ENCODE measurements around the gene BMP7.

BMP7 gene

DNA sequence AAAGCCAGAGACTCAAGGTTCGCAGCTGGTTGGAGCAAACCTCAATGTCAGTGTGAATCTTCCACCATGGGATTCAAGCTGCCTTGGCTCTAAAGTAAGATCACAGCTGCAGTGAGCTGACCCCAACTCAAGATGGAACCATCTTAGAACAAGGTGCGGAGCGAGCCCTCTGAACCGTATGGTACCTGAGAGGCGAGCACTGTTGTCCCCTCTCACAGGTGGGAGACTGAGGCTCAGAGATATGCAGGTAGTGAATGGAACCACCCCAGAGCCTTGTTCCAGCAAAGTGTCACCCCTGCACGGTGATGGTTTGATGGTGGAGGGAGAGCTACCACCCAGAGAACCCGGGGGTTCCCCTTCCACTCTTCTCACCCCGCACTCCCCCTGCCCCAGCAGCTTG lies 52.5 kb downstream of the BMP7 start:
- Histone ChIP-seq H3K27ac (ENCODE audit: low read depth, low read length) (no peak overlapping the region), H3K9ac (ENCODE audit: low read depth in 1 of 2, low read length in 2 of 2) (no peak overlapping the region), H3K36me3 (ENCODE audit: control insufficient read depth in 1 of 2, insufficient read depth in 2 of 2, low read length in 2 of 2) (no peaks in the 10 kb centered on the region), H3K4me1 (ENCODE audit: control insufficient read depth in 1 of 2, insufficient read depth in 2 of 2, low read length in 2 of 2) (peaks cover 18 to 21% of the 10 kb centered on the region in 2 donors), H3K9me3 (ENCODE audit: control insufficient read depth in 1 of 2, low read length in 2 of 2) (no peaks in the 10 kb centered on the region), H3K4me3 (ENCODE audit: low read depth in 1 of 2, low read length in 2 of 2) (no peak overlapping the region), H3K27me3 (ENCODE audit: control insufficient read depth in 1 of 2, insufficient read depth in 2 of 2, low read length in 2 of 2) (no peaks in the 10 kb centered on the region)

GRCh38 chr20:57213291-57213690 lies 53.1 kb downstream of the BMP7 start:
- H3K4me3 ChIP-seq (ENCODE audit: low read depth in 1 of 2, low read length in 2 of 2), result no peak overlapping the region
- H3K27ac ChIP-seq (ENCODE audit: low read depth, low read length), result no peak overlapping the region

DNA sequence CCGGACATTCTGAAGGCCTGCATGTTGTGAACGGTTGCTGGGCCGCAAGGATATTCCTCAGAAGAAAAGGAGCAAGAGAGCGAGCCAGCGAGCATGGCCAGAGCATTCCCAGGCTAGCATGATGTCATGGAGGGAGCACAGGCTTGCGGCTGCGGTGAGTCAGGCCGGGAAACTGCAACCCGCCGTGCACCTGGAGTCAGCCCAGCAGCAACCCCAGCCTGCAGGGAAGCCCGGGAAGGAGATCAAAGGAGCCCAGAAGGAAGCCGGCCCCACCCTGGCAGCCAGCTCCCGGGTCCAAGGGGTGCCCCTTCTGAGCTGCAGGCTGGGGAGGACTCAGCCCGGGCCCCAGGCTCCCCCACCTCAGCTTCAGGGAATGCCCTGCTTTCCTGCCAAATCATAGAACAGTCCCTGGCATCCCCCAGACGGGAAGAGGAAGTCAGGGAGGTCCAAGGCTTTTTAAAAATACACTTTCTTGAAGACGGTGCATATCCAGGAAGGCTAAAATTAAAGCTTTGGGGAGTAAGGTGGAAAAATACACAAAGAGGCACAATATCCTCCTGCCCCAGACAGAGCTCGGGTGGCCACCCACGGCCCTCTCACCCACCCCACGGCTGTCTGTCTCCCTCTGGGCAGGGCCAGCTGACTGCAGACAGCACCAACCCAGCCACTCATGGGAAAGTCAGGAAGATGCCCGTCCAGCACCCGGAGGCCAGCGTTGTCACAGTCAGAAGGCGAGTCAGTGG lies 53.7 kb downstream of the BMP7 start:
- Histone ChIP-seq H3K36me3 (ENCODE audit: control insufficient read depth in 1 of 2, insufficient read depth in 2 of 2, low read length in 2 of 2) (no peaks in the 10 kb centered on the region), H3K4me3 (ENCODE audit: low read depth in 1 of 2, low read length in 2 of 2) (peak overlapping the region in 1 of 2 donors; percentile 36), H3K9ac (ENCODE audit: low read depth in 1 of 2, low read length in 2 of 2) (no peak overlapping the region), H3K9me3 (ENCODE audit: control insufficient read depth in 1 of 2, low read length in 2 of 2) (no peaks in the 10 kb centered on the region), H3K4me1 (ENCODE audit: control insufficient read depth in 1 of 2, insufficient read depth in 2 of 2, low read length in 2 of 2) (peaks cover 18 to 21% of the 10 kb centered on the region in 2 donors), H3K27me3 (ENCODE audit: control insufficient read depth in 1 of 2, insufficient read depth in 2 of 2, low read length in 2 of 2) (no peaks in the 10 kb centered on the region), H3K27ac (ENCODE audit: low read depth, low read length) (no peak overlapping the region)

More at GRCh38 chr20:57213291-57213690, 53.1 kb downstream of the BMP7 start:
- Histone ChIP-seq H3K9me3 (ENCODE audit: control insufficient read depth in 1 of 2, low read length in 2 of 2) (no peaks in the 10 kb centered on the region), H3K36me3 (ENCODE audit: control insufficient read depth in 1 of 2, insufficient read depth in 2 of 2, low read length in 2 of 2) (no peaks in the 10 kb centered on the region), H3K27me3 (ENCODE audit: control insufficient read depth in 1 of 2, insufficient read depth in 2 of 2, low read length in 2 of 2) (no peaks in the 10 kb centered on the region), H3K9ac (ENCODE audit: low read depth in 1 of 2, low read length in 2 of 2) (no peak overlapping the region), H3K4me1 (ENCODE audit: control insufficient read depth in 1 of 2, insufficient read depth in 2 of 2, low read length in 2 of 2) (peaks cover 18 to 21% of the 10 kb centered on the region in 2 donors)

- Histone ChIP-seq H3K4me3 (ENCODE audit: low read depth in 1 of 2, low read length in 2 of 2) (peak overlapping the region in 1 of 2 donors; percentile 36), H3K27ac (ENCODE audit: low read depth, low read length) (no peak overlapping the region), H3K9ac (ENCODE audit: low read depth in 1 of 2, low read length in 2 of 2) (no peak overlapping the region)
These were observed 54.4 kb downstream of the BMP7 start for GRCh38 chr20:57211908-57212533.

GRCh38 chr20:57211406-57211805 lies 55.0 kb downstream of the BMP7 start:
- H3K9ac ChIP-seq (ENCODE audit: low read depth in 1 of 2, low read length in 2 of 2), result no peak overlapping the region
- no peaks in the 10 kb centered on the region for H3K9me3 ChIP-seq (ENCODE audit: control insufficient read depth in 1 of 2, low read length in 2 of 2)
- H3K27ac ChIP-seq (ENCODE audit: low read depth, low read length), result no peak overlapping the region
- H3K36me3 ChIP-seq (ENCODE audit: control insufficient read depth in 1 of 2, insufficient read depth in 2 of 2, low read length in 2 of 2), result no peaks in the 10 kb centered on the region
- H3K4me1 ChIP-seq (ENCODE audit: control insufficient read depth in 1 of 2, insufficient read depth in 2 of 2, low read length in 2 of 2), result peaks cover 18 to 21% of the 10 kb centered on the region in 2 donors
- no peaks in the 10 kb centered on the region for H3K27me3 ChIP-seq (ENCODE audit: control insufficient read depth in 1 of 2, insufficient read depth in 2 of 2, low read length in 2 of 2)
- H3K4me3 ChIP-seq (ENCODE audit: low read depth in 1 of 2, low read length in 2 of 2), result no peak overlapping the region

More at GRCh38 chr20:57211908-57212533, 54.4 kb downstream of the BMP7 start:
- peaks cover 18 to 21% of the 10 kb centered on the region in 2 donors for H3K4me1 ChIP-seq (ENCODE audit: control insufficient read depth in 1 of 2, insufficient read depth in 2 of 2, low read length in 2 of 2)
- no peaks in the 10 kb centered on the region for H3K9me3 ChIP-seq (ENCODE audit: control insufficient read depth in 1 of 2, low read length in 2 of 2)
- no peaks in the 10 kb centered on the region for H3K36me3 ChIP-seq (ENCODE audit: control insufficient read depth in 1 of 2, insufficient read depth in 2 of 2, low read length in 2 of 2)
- H3K27me3 ChIP-seq (ENCODE audit: control insufficient read depth in 1 of 2, insufficient read depth in 2 of 2, low read length in 2 of 2), result no peaks in the 10 kb centered on the region

GRCh38 chr20:57210911-57211280 lies 55.5 kb downstream of the BMP7 start:
- peaks cover 18 to 21% of the 10 kb centered on the region in 2 donors for H3K4me1 ChIP-seq (ENCODE audit: control insufficient read depth in 1 of 2, insufficient read depth in 2 of 2, low read length in 2 of 2)
- no peaks in the 10 kb centered on the region for H3K27me3 ChIP-seq (ENCODE audit: control insufficient read depth in 1 of 2, insufficient read depth in 2 of 2, low read length in 2 of 2)
- H3K9me3 ChIP-seq (ENCODE audit: control insufficient read depth in 1 of 2, low read length in 2 of 2), result no peaks in the 10 kb centered on the region
- H3K9ac ChIP-seq (ENCODE audit: low read depth in 1 of 2, low read length in 2 of 2), result no peak overlapping the region
- H3K36me3 ChIP-seq (ENCODE audit: control insufficient read depth in 1 of 2, insufficient read depth in 2 of 2, low read length in 2 of 2), result no peaks in the 10 kb centered on the region
- no peak overlapping the region for H3K27ac ChIP-seq (ENCODE audit: low read depth, low read length)
- no peak overlapping the region for H3K4me3 ChIP-seq (ENCODE audit: low read depth in 1 of 2, low read length in 2 of 2)

DNA sequence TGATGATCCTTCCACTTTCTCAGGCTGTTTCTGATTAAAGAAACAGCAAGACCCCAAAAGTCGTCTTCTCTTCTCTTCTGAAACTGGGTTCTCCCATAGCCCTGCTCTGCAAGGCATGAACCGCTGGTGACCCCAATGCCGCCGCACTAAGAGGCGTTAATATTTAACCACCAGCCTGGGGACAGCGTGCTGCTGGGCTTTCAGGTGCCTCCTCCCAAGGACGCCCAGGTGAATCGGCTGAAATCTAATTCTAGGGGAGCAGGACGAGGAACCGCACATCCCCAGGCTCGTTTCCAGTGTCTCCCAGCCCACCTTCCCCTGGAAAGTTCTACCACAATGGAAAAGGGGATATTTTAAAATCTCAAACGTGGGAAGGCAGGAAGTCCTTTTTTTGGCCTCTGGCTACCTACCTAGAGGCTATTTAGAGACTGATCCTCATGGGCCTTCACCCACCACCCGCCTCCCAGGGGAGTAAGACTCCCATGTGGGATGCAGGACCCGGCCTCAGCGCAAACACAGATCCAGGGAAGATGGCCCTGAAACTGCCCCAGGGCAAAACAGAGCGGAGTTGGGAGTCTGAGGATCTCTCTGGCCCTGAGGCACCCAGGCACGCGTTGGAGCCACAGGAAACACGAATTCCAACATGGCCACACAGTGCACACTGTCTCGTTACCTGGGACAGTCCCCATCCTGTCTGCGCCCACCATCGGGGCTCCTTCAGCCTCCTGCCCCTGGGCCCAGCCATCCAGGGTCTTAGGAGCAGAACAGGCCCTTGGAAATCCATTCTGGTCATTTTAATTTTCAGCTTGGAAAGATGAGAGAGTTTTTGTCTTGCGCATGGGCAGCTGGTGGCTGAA lies 56.2 kb downstream of the BMP7 start:
- Histone ChIP-seq H3K4me3 (ENCODE audit: low read depth in 1 of 2, low read length in 2 of 2) (no peak overlapping the region), H3K4me1 (ENCODE audit: control insufficient read depth in 1 of 2, insufficient read depth in 2 of 2, low read length in 2 of 2) (peaks cover 18 to 21% of the 10 kb centered on the region in 2 donors), H3K9me3 (ENCODE audit: control insufficient read depth in 1 of 2, low read length in 2 of 2) (no peaks in the 10 kb centered on the region), H3K36me3 (ENCODE audit: control insufficient read depth in 1 of 2, insufficient read depth in 2 of 2, low read length in 2 of 2) (no peaks in the 10 kb centered on the region), H3K27ac (ENCODE audit: low read depth, low read length) (no peak overlapping the region), H3K9ac (ENCODE audit: low read depth in 1 of 2, low read length in 2 of 2) (no peak overlapping the region), H3K27me3 (ENCODE audit: control insufficient read depth in 1 of 2, insufficient read depth in 2 of 2, low read length in 2 of 2) (no peaks in the 10 kb centered on the region)

GRCh38 chr20:57209413-57209812 lies 57.0 kb downstream of the BMP7 start:
- Histone ChIP-seq H3K9ac (ENCODE audit: low read depth in 1 of 2, low read length in 2 of 2) (no peak overlapping the region), H3K27me3 (ENCODE audit: control insufficient read depth in 1 of 2, insufficient read depth in 2 of 2, low read length in 2 of 2) (no peaks in the 10 kb centered on the region), H3K4me1 (ENCODE audit: control insufficient read depth in 1 of 2, insufficient read depth in 2 of 2, low read length in 2 of 2) (peaks cover 18 to 21% of the 10 kb centered on the region in 2 donors), H3K4me3 (ENCODE audit: low read depth in 1 of 2, low read length in 2 of 2) (no peak overlapping the region), H3K27ac (ENCODE audit: low read depth, low read length) (no peak overlapping the region), H3K9me3 (ENCODE audit: control insufficient read depth in 1 of 2, low read length in 2 of 2) (no peaks in the 10 kb centered on the region), H3K36me3 (ENCODE audit: control insufficient read depth in 1 of 2, insufficient read depth in 2 of 2, low read length in 2 of 2) (no peaks in the 10 kb centered on the region)

- Histone ChIP-seq H3K9me3 (ENCODE audit: control insufficient read depth in 1 of 2, low read length in 2 of 2) (no peaks in the 10 kb centered on the region), H3K4me1 (ENCODE audit: control insufficient read depth in 1 of 2, insufficient read depth in 2 of 2, low read length in 2 of 2) (peaks cover 18 to 21% of the 10 kb centered on the region in 2 donors), H3K4me3 (ENCODE audit: low read depth in 1 of 2, low read length in 2 of 2) (no peak overlapping the region), H3K27ac (ENCODE audit: low read depth, low read length) (no peak overlapping the region), H3K27me3 (ENCODE audit: control insufficient read depth in 1 of 2, insufficient read depth in 2 of 2, low read length in 2 of 2) (no peaks in the 10 kb centered on the region), H3K9ac (ENCODE audit: low read depth in 1 of 2, low read length in 2 of 2) (no peak overlapping the region), H3K36me3 (ENCODE audit: control insufficient read depth in 1 of 2, insufficient read depth in 2 of 2, low read length in 2 of 2) (no peaks in the 10 kb centered on the region)
These were observed 58.2 kb downstream of the BMP7 start for GRCh38 chr20:57208198-57208597.

- H3K9ac ChIP-seq (ENCODE audit: low read depth in 1 of 2, low read length in 2 of 2), result no peak overlapping the region
- no peak overlapping the region for H3K27ac ChIP-seq (ENCODE audit: low read depth, low read length)
- H3K27me3 ChIP-seq (ENCODE audit: control insufficient read depth in 1 of 2, insufficient read depth in 2 of 2, low read length in 2 of 2), result no peaks in the 10 kb centered on the region
- H3K9me3 ChIP-seq (ENCODE audit: control insufficient read depth in 1 of 2, low read length in 2 of 2), result no peaks in the 10 kb centered on the region
- peaks cover 16 to 18% of the 10 kb centered on the region in 2 donors for H3K4me1 ChIP-seq (ENCODE audit: control insufficient read depth in 1 of 2, insufficient read depth in 2 of 2, low read length in 2 of 2)
- no peak overlapping the region for H3K4me3 ChIP-seq (ENCODE audit: low read depth in 1 of 2, low read length in 2 of 2)
- no peaks in the 10 kb centered on the region for H3K36me3 ChIP-seq (ENCODE audit: control insufficient read depth in 1 of 2, insufficient read depth in 2 of 2, low read length in 2 of 2)
These were observed 59.2 kb downstream of the BMP7 start for GRCh38 chr20:57207251-57207650.

Data from duodenal mucosa (tissue), 2 donors.